B cell (primary cell): ENCODE data around the gene CACNA1H.

Source experiments
- EZH2 ChIP-seq: IDR thresholded peaks from 2 replicates; pipeline ENCODE4 v1.6.1; 2012; ENCODE audit warnings: borderline replicate concordance, low read depth, mild to moderate bottlenecking, moderate library complexity, low read length; ENCODE audit not compliant: insufficient read depth, poor library complexity, severe bottlenecking
- TF ChIP-seq, protein P1 (sequence below): fragments of 200-600 bp; IDR thresholded peaks from one replicate; pipeline ENCODE4 v1.8.0; 2022; ENCODE audit warnings: antibody characterized with exemption, mild to moderate bottlenecking

DNA sequence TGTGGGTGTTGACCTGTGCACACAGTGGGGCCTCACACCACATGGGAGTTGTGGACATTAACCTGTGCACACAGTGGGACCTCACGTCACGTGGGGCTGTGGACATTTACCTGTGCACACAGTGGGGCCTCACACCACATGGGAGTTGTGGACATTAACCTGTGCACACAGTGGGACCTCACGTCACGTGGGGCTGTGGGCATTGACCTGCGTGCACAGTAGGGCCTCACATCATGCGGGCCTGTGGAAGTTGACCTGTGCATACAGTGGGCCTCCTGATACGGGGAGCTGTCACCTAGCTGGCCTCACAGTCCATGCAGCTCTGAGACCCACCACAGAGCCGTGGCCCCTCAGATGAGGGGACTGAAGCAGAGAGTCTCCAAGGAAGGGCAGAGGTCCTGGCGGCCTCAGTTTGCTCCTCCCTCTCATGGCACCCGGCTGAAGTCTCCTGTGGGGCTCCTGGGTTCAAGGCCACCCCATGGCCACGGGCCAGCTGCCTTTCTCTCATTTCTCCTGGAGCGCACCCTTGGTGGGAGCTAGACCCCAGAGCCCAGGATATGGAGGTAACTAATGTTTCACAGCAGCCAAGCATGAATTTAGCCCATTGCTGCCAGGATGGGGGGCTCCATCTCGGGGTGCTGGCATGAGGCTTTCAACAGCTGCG, 21.0 kb downstream of the CACNA1H start:
- TF ChIP-seq, protein P1, sequence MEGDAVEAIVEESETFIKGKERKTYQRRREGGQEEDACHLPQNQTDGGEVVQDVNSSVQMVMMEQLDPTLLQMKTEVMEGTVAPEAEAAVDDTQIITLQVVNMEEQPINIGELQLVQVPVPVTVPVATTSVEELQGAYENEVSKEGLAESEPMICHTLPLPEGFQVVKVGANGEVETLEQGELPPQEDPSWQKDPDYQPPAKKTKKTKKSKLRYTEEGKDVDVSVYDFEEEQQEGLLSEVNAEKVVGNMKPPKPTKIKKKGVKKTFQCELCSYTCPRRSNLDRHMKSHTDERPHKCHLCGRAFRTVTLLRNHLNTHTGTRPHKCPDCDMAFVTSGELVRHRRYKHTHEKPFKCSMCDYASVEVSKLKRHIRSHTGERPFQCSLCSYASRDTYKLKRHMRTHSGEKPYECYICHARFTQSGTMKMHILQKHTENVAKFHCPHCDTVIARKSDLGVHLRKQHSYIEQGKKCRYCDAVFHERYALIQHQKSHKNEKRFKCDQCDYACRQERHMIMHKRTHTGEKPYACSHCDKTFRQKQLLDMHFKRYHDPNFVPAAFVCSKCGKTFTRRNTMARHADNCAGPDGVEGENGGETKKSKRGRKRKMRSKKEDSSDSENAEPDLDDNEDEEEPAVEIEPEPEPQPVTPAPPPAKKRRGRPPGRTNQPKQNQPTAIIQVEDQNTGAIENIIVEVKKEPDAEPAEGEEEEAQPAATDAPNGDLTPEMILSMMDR: no peak
- TF ChIP-seq EZH2: no peak
